GM20000 (cell line): ENCODE measurements around the gene NFKBIZ.
"Not testable (repeated sequence)": the region's sequence is repeated elsewhere in the genome, so short reads cannot be mapped to it uniquely, and the experiment has no call there.

Experiments used
- DNase-seq: peaks from one replicate; pipeline ENCODE4 v3.0.0; 2012; ENCODE audit warnings: low spot score
- CTCF ChIP-seq: IDR thresholded peaks from 2 replicates; pipeline ENCODE4 v1.5.1; 2012; ENCODE audit warnings: mild to moderate bottlenecking, control low read depth; ENCODE audit errors: extremely low read depth, missing control alignments

Gene NFKBIZ

GRCh38 chr3:101879102-101879501, 29.8 kb downstream of the NFKBIZ start:
- no peak for DNase-seq

GRCh38 chr3:101879623-101880284, 30.4 kb downstream of the NFKBIZ start:
- no peak for DNase-seq

More at GRCh38 chr3:101879102-101879501, 29.8 kb downstream of the NFKBIZ start:
- TF ChIP-seq CTCF: no peak

GRCh38 chr3:101884776-101885175, 35.5 kb downstream of the NFKBIZ start:
- no peak for DNase-seq
- no peak for TF ChIP-seq CTCF

More at GRCh38 chr3:101879623-101880284, 30.4 kb downstream of the NFKBIZ start:
- TF ChIP-seq CTCF: no peak

- DNase-seq: not testable (repeated sequence)
Measured at GRCh38 chr3:101885584-101885983, 36.3 kb downstream of the NFKBIZ start.

- DNase-seq: no peak
- TF ChIP-seq CTCF: no peak
Measured at GRCh38 chr3:101886626-101887025, 37.3 kb downstream of the NFKBIZ start.

GRCh38 chr3:101888653-101889052, 39.3 kb downstream of the NFKBIZ start:
- no peak for TF ChIP-seq CTCF

GRCh38 chr3:101890716-101891115, 41.4 kb downstream of the NFKBIZ start:
- no peak for DNase-seq
- no peak for TF ChIP-seq CTCF

More at GRCh38 chr3:101888653-101889052, 39.3 kb downstream of the NFKBIZ start:
- DNase-seq: no peak

- TF ChIP-seq CTCF: no peak
Measured at GRCh38 chr3:101892648-101893047, 43.3 kb downstream of the NFKBIZ start.

More at GRCh38 chr3:101892648-101893047, 43.3 kb downstream of the NFKBIZ start:
- no peak for DNase-seq
